ENCODE data around the gene LCTL. TPM values are rescaled to one million over a fixed set of nuclear protein-coding genes. Genes with fewer than 3 reads are reported as not detected.
"Not testable (repeated sequence)": the region's sequence is repeated elsewhere in the genome, so short reads cannot be mapped to it uniquely, and the experiment has no call there.

LCTL gene
- total RNA-seq, 5 donors from 2014 or later (not counting 1 experiment from before 2014, with no cell fraction given): not detected

DNA sequence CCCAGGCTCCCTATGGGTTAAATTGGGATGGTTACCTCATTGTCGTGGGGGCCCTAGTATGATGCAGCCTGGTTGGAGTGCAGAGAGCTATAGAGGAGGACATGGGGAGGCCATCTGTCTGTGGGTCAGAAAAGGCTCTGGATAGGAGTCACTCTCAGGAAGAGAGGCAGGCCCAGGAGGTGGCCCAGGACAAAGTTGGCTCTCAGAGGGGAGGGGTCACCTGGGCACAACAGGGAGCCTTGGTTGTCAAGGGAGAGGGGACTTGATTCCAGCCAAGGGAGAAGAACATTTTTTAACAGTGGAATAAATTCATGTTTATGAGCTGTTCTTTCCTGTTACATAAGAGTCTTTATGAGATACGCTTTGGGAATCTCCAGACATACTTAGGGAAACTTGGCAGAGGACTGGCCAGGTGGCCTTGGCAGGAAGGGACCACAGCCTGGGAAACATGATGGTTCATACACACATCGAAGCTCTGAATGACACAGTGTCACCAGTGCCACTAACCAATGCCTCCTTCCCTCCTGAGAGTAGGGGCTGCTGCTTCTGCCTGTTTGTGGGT lies 27.5 kb upstream of the LCTL start:
- H3K9me3 ChIP-seq: no peaks in the 10 kb centered on the region
- CTCF ChIA-PET: no interaction called here
- no peak overlapping the region for H3K4me3 ChIP-seq (ENCODE audit: control insufficient read depth in 1 of 2, extremely low read depth in 1 of 2, low read length in 1 of 2)
- no peak overlapping the region for H3K4me3 Mint-ChIP-seq
- H3K27ac Mint-ChIP-seq: no peak overlapping the region
- H3K27ac ChIP-seq (ENCODE audit: low read length): no peak overlapping the region
- ATAC-seq (replicated peaks in 1 of 4) (no peak), DNase-seq (no peak)
- no peaks in the 10 kb centered on the region for H3K36me3 Mint-ChIP-seq
- POLR2A ChIA-PET: interaction anchor here in 1 of 2 donors (0.6 kb wide), 1 partner anchor 731 kb away, joined by 3 read pairs; no protein-coding TSS in a partner anchor
- no peaks in the 10 kb centered on the region for H3K36me3 ChIP-seq (ENCODE audit: control insufficient read depth in 2 of 2, extremely low read depth in 1 of 2, insufficient read depth in 1 of 2, low read length in 1 of 2)
- H3K27me3 Mint-ChIP-seq: peaks cover 2 to 17% of the 10 kb centered on the region in 2 donors
- WGBS (ENCODE audit: insufficient coverage): 58% methylated on average over 1 of the region's 3 CpGs
- H3K4me1 ChIP-seq (ENCODE audit: control insufficient read depth in 1 of 2, extremely low read depth in 1 of 2, insufficient read depth in 2 of 2, low read length in 2 of 2): peaks cover 2 to 3% of the 10 kb centered on the region in 2 experiments
- H3K27me3 ChIP-seq (replicated peaks in 1 of 2; ENCODE audit: control insufficient read depth in 2 of 2, extremely low read depth in 1 of 2, insufficient read depth in 2 of 2, low read length in 1 of 2): peaks cover 0 to 27% of the 10 kb centered on the region in 2 experiments
- H3K4me1 Mint-ChIP-seq: peaks cover 3 to 4% (median 4%) of the 10 kb centered on the region in 3 donors
- no peaks in the 10 kb centered on the region for H3K9me3 Mint-ChIP-seq

DNA sequence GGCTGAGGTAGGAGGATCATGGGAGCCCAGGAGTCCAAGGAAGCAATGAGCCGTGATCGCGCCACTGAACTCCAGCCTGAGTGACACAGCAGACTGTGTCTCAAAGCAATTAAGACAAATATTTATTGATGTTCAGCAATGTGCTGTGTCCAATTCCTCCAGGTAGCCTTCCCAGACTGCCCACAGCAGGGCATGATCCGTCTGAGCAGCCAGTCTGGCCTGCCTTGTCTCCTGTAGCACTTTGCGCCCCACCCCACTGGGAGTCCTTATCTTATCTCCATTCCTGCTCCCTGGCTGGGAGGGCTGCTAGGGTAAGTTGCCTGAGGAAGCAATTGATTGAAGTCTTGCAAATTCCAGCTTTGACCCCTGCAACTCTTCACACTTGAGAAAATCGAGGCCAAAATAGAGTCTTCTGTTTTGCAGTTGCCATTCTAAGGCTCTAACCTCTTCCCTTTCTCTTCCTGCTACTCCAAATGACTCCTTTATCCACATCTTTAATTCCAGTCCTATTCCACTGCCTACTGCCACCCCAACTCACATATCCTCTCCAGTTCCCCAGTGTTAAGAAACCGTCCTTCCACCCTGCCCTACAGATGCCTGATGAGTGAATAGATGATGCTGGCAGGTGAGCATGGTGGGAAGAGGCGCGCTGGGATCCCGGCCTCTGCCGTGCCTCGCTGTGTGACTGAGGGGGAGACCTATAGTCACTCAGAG lies 26.9 kb upstream of the LCTL start:
- Histone ChIP-seq H3K36me3 (ENCODE audit: control insufficient read depth in 2 of 2, extremely low read depth in 1 of 2, insufficient read depth in 1 of 2, low read length in 1 of 2) (no peaks in the 10 kb centered on the region), H3K9me3 (no peaks in the 10 kb centered on the region), H3K27me3 (replicated peaks in 1 of 2; ENCODE audit: control insufficient read depth in 2 of 2, extremely low read depth in 1 of 2, insufficient read depth in 2 of 2, low read length in 1 of 2) (peaks cover 0 to 28% of the 10 kb centered on the region in 2 experiments), H3K27ac (ENCODE audit: low read length) (no peak overlapping the region), H3K4me1 (ENCODE audit: control insufficient read depth in 1 of 2, extremely low read depth in 1 of 2, insufficient read depth in 2 of 2, low read length in 2 of 2) (no peaks in the 10 kb centered on the region), H3K4me3 (ENCODE audit: control insufficient read depth in 1 of 2, extremely low read depth in 1 of 2, low read length in 1 of 2) (no peak overlapping the region)
- Mint-ChIP-seq H3K4me3 (no peak overlapping the region), H3K4me1 (peaks cover 0 to 4% (median 0%) of the 10 kb centered on the region in 3 donors), H3K9me3 (no peaks in the 10 kb centered on the region), H3K27me3 (peaks cover 8 to 23% of the 10 kb centered on the region in 2 donors), H3K27ac (no peak overlapping the region), H3K36me3 (no peaks in the 10 kb centered on the region)
- ChIA-PET CTCF (no interaction called here), POLR2A (no interaction called here)
- DNase-seq (no peak), ATAC-seq (replicated peaks in 1 of 4) (no peak)
- 88% methylated on average over 6 of the region's 12 CpGs for WGBS (ENCODE audit: insufficient coverage)

DNA sequence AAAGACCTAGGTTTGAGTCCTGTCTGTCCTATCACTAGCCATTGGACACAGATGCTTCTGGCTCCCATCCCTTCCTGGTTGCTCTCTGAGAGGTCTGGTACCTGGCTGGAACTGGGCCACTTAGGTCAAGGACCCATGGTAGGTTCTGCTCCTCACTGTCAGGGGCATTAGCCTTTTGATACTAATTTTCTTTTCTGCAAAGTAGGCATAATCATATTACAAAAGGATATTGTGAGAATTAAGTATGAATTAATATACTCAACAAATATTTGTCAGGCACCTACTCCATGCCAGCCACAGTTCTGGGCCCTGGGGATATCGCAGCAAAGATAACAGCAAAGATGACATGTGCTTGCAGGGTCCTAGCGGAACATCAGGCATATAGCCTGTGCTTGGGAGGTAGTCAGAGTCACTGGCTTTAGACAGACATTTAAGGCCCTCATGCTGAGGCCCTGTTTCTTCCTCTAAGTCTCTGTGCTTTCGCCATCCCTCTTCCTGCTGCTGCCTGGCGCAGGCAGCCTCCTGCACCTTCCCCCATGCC lies 25.6 kb upstream of the LCTL start:
- no peak overlapping the region for H3K27ac ChIP-seq (ENCODE audit: low read length)
- POLR2A ChIA-PET: no interaction called here
- Mint-ChIP-seq H3K27ac (no peak overlapping the region), H3K36me3 (no peaks in the 10 kb centered on the region), H3K9me3 (no peaks in the 10 kb centered on the region), H3K4me3 (no peak overlapping the region), H3K4me1 (peaks cover 0 to 4% (median 0%) of the 10 kb centered on the region in 3 donors), H3K27me3 (peaks cover 8 to 25% of the 10 kb centered on the region in 2 donors)
- no peak for ATAC-seq (replicated peaks in 1 of 4)
- H3K4me1 ChIP-seq (ENCODE audit: control insufficient read depth in 1 of 2, extremely low read depth in 1 of 2, insufficient read depth in 2 of 2, low read length in 2 of 2): no peaks in the 10 kb centered on the region
- H3K36me3 ChIP-seq (ENCODE audit: control insufficient read depth in 2 of 2, extremely low read depth in 1 of 2, insufficient read depth in 1 of 2, low read length in 1 of 2): no peaks in the 10 kb centered on the region
- WGBS (ENCODE audit: insufficient coverage): 92% methylated on average over 2 of the region's 4 CpGs
- H3K9me3 ChIP-seq: no peaks in the 10 kb centered on the region
- H3K4me3 ChIP-seq (ENCODE audit: control insufficient read depth in 1 of 2, extremely low read depth in 1 of 2, low read length in 1 of 2): no peak overlapping the region
- CTCF ChIA-PET: no interaction called here
- no peak for DNase-seq
- peaks cover 0 to 31% of the 10 kb centered on the region in 2 experiments for H3K27me3 ChIP-seq (replicated peaks in 1 of 2; ENCODE audit: control insufficient read depth in 2 of 2, extremely low read depth in 1 of 2, insufficient read depth in 2 of 2, low read length in 1 of 2)

DNA sequence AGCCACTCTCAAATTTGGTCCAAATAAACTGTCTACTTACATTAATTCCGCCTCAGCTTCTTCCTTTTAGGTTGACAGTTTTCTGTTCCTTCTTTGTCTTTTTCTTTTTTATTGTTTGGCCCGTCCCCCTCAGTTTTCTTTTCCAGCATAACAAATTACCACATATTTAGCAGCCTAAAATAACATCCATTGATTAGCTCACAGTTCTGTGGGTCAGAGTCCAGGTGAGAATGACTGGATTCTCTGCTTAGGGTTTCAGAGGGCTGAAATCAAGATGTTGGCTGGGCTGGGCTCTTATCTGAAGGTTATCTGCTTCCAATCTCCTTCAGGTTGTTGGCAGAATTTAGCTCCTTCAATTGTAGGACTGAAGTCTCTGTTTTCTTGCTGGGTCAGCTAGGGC lies 24.6 kb upstream of the LCTL start:
- POLR2A ChIA-PET: no interaction called here
- Mint-ChIP-seq H3K27ac (no peak overlapping the region), H3K36me3 (no peaks in the 10 kb centered on the region), H3K9me3 (no peaks in the 10 kb centered on the region), H3K27me3 (peaks cover 8 to 27% of the 10 kb centered on the region in 2 donors), H3K4me1 (peaks cover 0 to 4% (median 0%) of the 10 kb centered on the region in 3 donors), H3K4me3 (no peak overlapping the region)
- ATAC-seq (replicated peaks in 1 of 4) (no peak), DNase-seq (no peak)
- WGBS (ENCODE audit: insufficient coverage): 100% methylated on average over 1 of the region's 2 CpGs
- H3K36me3 ChIP-seq (ENCODE audit: control insufficient read depth in 2 of 2, extremely low read depth in 1 of 2, insufficient read depth in 1 of 2, low read length in 1 of 2): no peaks in the 10 kb centered on the region
- CTCF ChIA-PET: no interaction called here
- H3K4me3 ChIP-seq (ENCODE audit: control insufficient read depth in 1 of 2, extremely low read depth in 1 of 2, low read length in 1 of 2): no peak overlapping the region
- H3K27me3 ChIP-seq (replicated peaks in 1 of 2; ENCODE audit: control insufficient read depth in 2 of 2, extremely low read depth in 1 of 2, insufficient read depth in 2 of 2, low read length in 1 of 2): peaks cover 0 to 33% of the 10 kb centered on the region in 2 experiments
- no peak overlapping the region for H3K27ac ChIP-seq (ENCODE audit: low read length)
- H3K9me3 ChIP-seq: no peaks in the 10 kb centered on the region
- H3K4me1 ChIP-seq (ENCODE audit: control insufficient read depth in 1 of 2, extremely low read depth in 1 of 2, insufficient read depth in 2 of 2, low read length in 2 of 2): no peaks in the 10 kb centered on the region

DNA sequence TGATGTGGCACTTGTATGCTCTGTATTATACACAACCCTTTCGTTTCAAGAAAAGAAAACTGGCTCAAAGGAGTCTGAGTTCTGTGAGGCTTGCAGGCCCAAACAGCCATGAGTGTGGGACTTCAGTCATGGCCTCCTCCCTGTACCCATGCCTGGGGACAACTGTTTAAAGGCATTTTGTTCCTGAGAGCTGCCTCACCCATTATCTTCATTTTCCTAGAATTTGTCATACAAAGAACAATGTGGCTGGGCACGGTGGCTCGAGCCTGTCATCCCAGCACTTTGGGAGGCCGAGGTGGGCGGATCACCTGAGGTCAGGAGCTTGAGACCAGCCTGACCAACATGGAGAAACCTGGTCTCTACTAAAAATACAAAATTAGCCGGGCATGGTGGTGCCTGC lies 23.6 kb upstream of the LCTL start:
- DNase-seq; H3K27ac Mint-ChIP-seq; H3K36me3 ChIP-seq (ENCODE audit: control insufficient read depth in 2 of 2, extremely low read depth in 1 of 2, insufficient read depth in 1 of 2, low read length in 1 of 2); H3K4me1 Mint-ChIP-seq; H3K9me3 ChIP-seq; H3K27ac ChIP-seq (ENCODE audit: low read length); H3K9me3 Mint-ChIP-seq; H3K4me3 ChIP-seq (ENCODE audit: control insufficient read depth in 1 of 2, extremely low read depth in 1 of 2, low read length in 1 of 2); H3K36me3 Mint-ChIP-seq; H3K4me3 Mint-ChIP-seq; ATAC-seq (replicated peaks in 1 of 4); CTCF ChIA-PET; POLR2A ChIA-PET; H3K4me1 ChIP-seq (ENCODE audit: control insufficient read depth in 1 of 2, extremely low read depth in 1 of 2, insufficient read depth in 2 of 2, low read length in 2 of 2): not testable (repeated sequence)
- H3K27me3 ChIP-seq (replicated peaks in 1 of 2; ENCODE audit: control insufficient read depth in 2 of 2, extremely low read depth in 1 of 2, insufficient read depth in 2 of 2, low read length in 1 of 2): peaks cover 0 to 33% of the 10 kb centered on the region in 2 experiments
- H3K27me3 Mint-ChIP-seq: peaks cover 8 to 27% of the 10 kb centered on the region in 2 donors
- WGBS (ENCODE audit: insufficient coverage): 69% methylated on average over 2 of the region's 6 CpGs

DNA sequence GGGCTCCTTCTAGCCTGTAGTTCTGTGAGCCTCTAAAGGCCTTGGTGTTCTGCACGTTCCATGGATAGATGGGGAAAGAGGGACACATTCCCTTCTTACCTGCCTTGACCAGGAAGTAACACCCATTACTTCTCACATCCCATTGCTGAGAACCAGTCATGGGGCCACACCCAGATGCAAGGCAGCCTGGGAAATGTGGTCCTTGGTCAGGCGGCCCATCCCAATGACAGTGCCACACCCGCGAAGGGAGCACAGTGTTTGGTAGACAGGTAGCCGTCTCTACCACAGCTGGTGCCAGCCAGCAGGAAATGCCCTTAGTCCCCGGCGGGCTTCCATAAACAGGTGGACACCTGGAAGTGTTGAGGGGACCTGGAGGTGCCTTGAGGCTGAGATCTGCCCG lies 23.2 kb upstream of the LCTL start:
- 71% methylated on average over 6 of the region's 8 CpGs for WGBS (ENCODE audit: insufficient coverage)
- CTCF ChIA-PET: interaction anchor here in 1 of 2 donors (1.0 kb wide), 1 partner anchor 23 kb away, joined by 3 read pairs; the partner anchor contains the start of gene LCTL

More for the DNA sequence above, 23.2 kb upstream of the LCTL start:
- Mint-ChIP-seq H3K36me3 (no peaks in the 10 kb centered on the region), H3K27me3 (peaks cover 8 to 30% of the 10 kb centered on the region in 2 donors), H3K4me1 (peaks cover 0 to 4% (median 0%) of the 10 kb centered on the region in 3 donors), H3K4me3 (no peak overlapping the region), H3K9me3 (no peaks in the 10 kb centered on the region), H3K27ac (no peak overlapping the region)
- H3K9me3 ChIP-seq: no peaks in the 10 kb centered on the region
- no peak overlapping the region for H3K27ac ChIP-seq (ENCODE audit: low read length)
- peaks cover 0 to 30% of the 10 kb centered on the region in 2 experiments for H3K27me3 ChIP-seq (replicated peaks in 1 of 2; ENCODE audit: control insufficient read depth in 2 of 2, extremely low read depth in 1 of 2, insufficient read depth in 2 of 2, low read length in 1 of 2)
- POLR2A ChIA-PET: no interaction called here
- no peak for ATAC-seq (replicated peaks in 1 of 4)
- no peak for DNase-seq
- no peak overlapping the region for H3K4me3 ChIP-seq (ENCODE audit: control insufficient read depth in 1 of 2, extremely low read depth in 1 of 2, low read length in 1 of 2)
- no peaks in the 10 kb centered on the region for H3K4me1 ChIP-seq (ENCODE audit: control insufficient read depth in 1 of 2, extremely low read depth in 1 of 2, insufficient read depth in 2 of 2, low read length in 2 of 2)
- no peaks in the 10 kb centered on the region for H3K36me3 ChIP-seq (ENCODE audit: control insufficient read depth in 2 of 2, extremely low read depth in 1 of 2, insufficient read depth in 1 of 2, low read length in 1 of 2)

Data from T-cell (primary cell).